LNCAP (cell line): ENCODE measurements around the gene HIRA.

Experiments used
- CTCF ChIP-seq: fragments of 450-650 bp; IDR thresholded peaks from 2 replicates; pipeline ENCODE4 v1.5.1; 2017; ENCODE audit warnings: mild to moderate bottlenecking

The HIRA gene

GRCh38 chr22:19387038-19387437 lies 44.5 kb downstream of the HIRA start:
- TF ChIP-seq CTCF: no peak

GRCh38 chr22:19386248-19386647 lies 45.3 kb downstream of the HIRA start:
- TF ChIP-seq CTCF: no peak

- no peak for TF ChIP-seq CTCF
These were observed 46.2 kb downstream of the HIRA start for GRCh38 chr22:19385221-19385906.

GRCh38 chr22:19383292-19383691 lies 48.2 kb downstream of the HIRA start:
- no peak for TF ChIP-seq CTCF

- TF ChIP-seq CTCF: no peak
These were observed 49.3 kb downstream of the HIRA start for GRCh38 chr22:19382240-19382639.

GRCh38 chr22:19378344-19378674 lies 53.2 kb downstream of the HIRA start:
- no peak for TF ChIP-seq CTCF

GRCh38 chr22:19377565-19378343 lies 53.8 kb downstream of the HIRA start:
- no peak for TF ChIP-seq CTCF
